Activated T-helper 1 cell treated with Interleukin-2 at 50 U/mL for 16 hours (primary cell): ENCODE measurements around the gene MAG.
"Not testable (repeated sequence)": the region's sequence is repeated elsewhere in the genome, so short reads cannot be mapped to it uniquely, and the experiment has no call there.

Experiments used
- DNase-seq: peaks from one replicate; pipeline ENCODE4 v3.0.0-alpha.2; 2020; ENCODE audit warnings: low read depth

MAG gene

GRCh38 chr19:35281303-35281702, 10.7 kb upstream of the MAG start:
- no peak for DNase-seq

DNA sequence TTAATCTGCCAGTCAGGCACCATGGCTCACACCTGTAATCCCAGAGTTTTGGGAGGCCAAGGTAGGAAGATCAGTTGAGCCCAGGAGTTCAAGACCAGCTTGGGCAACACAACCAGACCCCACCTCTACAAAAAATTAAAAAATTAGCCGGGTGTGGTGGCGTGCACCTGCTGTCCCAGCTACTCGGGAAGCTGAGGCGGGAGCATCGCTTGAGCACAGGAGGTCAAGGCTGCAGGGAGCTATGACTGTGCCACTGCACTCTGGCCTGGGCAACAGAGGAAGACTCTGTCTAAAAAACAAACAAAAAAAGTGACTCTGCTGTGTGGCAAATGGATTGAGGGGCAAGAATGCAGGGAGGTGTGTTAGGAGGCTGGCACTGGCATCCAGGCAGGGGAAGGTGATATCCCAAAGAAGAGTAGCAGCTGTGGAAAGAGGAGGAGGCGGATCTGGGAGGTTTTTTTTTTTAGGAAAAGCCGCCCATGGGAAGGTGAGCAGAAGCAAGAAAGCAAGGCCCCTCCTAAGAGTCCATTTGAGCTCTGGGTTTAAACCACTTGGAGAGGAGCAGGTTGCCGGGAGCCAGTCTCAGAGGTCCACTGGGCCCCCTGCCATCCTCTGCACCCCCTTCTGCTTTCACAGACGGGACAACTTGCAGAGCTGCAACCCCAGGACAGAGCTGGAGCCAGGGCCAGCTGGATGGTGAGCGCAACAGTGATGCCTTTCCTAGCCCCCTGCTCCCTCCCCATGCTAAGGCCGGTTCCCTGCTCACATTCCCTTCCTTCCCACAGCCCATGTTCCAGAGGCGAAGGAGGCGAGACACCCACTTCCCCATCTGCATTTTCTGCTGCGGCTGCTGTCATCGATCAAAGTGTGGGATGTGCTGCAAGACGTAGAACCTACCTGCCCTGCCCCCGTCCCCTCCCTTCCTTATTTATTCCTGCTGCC, 7.5 kb upstream of the MAG start:
- no peak for DNase-seq

DNA sequence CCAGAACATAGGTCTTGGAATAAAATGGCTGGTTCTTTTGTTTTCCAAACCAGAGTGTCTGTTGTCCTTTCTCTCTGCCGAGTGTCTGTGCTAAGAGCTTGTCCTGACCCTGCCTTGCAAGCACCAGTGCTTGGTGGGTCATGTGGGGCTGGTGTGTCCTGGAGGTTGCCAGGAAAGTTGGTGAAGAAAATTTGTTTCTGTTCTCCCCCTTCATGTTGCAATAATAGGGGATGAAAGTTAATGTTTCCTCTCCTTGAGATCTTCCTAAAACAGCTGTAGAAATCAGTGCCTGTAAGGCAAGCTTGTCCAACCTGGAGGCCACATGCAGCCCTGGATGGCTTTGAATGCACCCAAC, 6.9 kb upstream of the MAG start:
- DNase-seq, result no peak

- DNase-seq, result not testable (repeated sequence)
Measured at GRCh38 chr19:35285465-35285864, 6.5 kb upstream of the MAG start.

DNA sequence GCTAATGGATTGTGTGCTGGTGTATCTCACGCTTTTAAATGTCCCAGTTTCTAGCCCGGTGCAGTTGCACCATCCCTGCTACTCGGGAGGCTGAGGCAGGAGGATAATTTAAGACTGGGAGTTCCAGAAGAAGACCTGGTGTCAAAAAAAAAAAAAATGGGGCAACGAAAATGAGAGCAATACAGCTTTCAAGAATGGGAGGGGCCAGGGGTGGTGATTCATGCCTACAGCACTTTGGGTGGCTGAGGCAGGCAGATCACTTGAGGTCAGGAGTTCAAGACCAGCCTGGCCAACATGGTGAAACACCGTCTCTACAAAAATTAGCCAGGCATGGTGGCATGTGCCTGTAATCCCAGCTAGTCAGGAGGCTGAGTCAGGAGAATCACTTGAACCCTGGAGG, 5.9 kb upstream of the MAG start:
- not testable (repeated sequence) for DNase-seq

DNA sequence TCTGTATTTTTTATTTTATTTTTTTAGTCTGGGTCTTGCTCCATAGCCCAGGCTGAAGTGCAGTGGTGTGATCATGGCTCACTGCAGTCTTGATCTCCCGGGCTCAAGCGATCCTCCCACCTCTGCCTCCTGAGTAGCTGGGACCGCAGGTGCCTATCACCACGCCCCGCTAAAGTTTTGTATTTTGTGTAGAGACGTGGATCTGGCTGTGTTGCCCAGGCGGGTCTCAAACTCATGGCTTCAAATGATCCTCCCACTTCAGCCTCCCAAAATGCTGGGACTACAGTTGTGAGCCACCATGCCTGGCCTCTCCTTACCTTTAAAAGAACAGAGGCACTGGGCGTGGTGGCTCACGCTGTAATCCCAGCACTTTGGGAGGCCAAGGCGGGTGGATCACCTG, 4.2 kb upstream of the MAG start:
- no peak for DNase-seq

GRCh38 chr19:35288331-35288730, 3.6 kb upstream of the MAG start:
- no peak for DNase-seq

DNA sequence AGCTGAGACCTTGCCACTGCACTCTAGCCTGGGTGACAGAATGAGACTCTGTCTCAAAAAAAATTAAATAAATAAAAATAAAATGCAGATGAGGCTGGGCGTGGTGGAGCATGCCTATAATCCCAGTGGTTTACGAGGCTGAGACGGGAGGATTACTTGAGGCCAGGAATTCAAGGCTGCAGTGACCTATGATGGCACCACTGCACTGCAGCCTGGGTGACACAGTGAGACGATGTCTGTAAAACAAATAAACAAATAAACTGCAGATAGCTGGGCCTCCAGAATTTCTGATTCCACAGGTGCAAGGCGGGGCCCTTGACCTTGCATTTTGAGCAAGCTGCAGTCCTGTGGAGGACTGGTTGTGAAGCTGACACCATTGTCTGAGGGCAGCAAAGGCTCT, 3.1 kb upstream of the MAG start:
- DNase-seq, result no peak

DNA sequence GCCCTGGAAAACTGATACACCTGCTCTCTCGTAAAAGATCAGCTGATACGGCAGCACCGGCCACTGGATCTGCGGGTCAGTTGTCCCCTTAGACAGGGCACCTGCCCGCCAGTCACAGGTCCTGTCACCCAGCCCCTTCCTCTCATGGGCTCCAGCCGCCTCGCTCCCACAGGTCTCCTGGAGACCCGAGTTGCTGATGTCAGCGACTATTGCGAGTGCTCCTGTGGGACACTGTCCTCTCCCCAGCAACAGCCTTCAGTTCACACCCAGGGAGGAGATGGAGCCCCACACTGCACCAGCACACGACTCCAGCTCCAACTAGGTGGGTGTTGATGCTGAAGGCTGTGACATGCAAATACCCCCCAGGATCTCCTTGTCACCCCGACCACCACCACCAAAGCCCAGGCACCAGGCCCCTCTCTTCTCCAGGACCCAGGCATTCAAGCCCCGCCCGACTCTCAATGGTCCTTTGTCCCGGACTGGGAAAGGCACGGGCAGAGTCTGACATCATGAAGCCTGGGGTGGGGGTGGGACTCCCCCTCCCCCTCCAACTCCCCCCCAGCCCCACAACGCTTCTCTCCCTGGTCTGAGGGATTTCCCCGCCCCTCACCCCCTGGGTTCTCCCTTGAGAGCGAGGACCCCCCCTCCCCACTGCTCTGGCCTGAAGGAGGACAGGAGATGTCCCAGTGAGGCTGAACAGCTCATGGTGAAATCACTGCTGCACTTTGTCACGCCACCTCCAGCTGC, 1.4 kb upstream of the MAG start:
- DNase-seq, result no peak

GRCh38 chr19:35291259-35291658, 702 bp upstream of the MAG start:
- DNase-seq, result no peak

DNA sequence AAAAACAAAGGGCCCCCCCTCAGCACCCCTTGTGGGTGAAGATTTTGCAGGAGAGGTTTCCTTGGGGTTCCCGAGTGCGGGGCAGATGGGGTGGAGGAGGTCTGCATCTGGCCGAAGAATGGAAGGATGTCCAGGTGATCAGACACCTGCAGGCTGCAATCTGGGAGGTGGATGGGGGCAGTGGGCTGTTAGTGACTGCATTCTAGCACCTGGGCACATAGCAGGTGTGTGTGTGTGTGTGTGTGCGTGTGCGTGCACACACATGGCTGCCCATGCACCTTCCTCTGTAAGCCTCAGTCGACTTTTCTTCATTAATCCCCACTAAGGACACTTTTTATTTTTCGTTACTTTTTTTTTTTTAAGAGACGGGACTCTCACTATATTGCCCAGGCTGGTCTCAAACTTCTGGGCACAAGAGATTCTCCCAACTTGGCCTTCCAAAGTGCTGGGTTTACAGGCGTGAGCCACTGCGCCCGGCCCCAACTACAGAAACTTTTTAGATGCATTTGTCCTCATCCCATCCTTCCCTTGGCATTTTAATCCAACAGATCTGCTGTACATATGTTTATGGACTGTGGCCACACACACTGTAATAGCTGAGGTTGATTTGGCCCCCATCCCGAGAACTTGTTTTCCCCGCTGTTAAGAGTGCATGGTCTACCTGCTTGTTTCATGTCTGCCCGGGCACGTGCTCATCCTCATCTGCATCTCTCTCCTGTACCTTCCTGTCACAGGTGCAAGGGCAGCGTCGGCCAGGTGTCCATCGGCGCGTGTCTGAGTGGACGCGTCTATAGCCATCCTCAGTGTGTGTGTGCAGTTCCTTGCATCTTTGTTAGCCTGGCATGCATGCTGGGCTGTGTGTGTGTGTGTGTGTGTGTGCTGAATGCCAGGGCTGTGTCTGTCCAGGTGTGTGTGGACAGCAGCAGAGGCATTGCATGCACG, 731 bp downstream of the MAG start:
- no peak for DNase-seq

GRCh38 chr19:35293363-35293739, 1.4 kb downstream of the MAG start:
- no peak for DNase-seq

DNA sequence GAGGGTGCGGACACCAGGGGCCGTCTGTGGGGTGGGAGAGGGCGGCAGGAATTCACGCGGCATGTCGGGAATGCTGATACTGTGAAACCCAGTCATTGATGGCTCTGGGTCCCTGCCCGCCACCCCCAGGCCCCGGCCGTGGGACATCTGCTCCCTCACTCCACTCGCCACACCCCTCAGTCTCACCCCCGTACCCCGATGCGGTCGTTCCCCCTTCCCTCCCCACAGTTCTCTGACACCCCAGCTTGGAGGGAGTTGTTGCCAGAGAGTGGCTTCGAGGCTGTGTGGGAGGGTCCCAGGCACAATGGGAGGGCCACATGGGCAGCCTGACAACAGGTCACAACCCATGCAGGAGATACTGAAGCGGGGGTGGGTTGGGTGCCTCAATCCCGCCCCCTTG, 1.8 kb downstream of the MAG start:
- DNase-seq, result no peak

GRCh38 chr19:35294328-35294727, 2.4 kb downstream of the MAG start:
- no peak for DNase-seq

DNA sequence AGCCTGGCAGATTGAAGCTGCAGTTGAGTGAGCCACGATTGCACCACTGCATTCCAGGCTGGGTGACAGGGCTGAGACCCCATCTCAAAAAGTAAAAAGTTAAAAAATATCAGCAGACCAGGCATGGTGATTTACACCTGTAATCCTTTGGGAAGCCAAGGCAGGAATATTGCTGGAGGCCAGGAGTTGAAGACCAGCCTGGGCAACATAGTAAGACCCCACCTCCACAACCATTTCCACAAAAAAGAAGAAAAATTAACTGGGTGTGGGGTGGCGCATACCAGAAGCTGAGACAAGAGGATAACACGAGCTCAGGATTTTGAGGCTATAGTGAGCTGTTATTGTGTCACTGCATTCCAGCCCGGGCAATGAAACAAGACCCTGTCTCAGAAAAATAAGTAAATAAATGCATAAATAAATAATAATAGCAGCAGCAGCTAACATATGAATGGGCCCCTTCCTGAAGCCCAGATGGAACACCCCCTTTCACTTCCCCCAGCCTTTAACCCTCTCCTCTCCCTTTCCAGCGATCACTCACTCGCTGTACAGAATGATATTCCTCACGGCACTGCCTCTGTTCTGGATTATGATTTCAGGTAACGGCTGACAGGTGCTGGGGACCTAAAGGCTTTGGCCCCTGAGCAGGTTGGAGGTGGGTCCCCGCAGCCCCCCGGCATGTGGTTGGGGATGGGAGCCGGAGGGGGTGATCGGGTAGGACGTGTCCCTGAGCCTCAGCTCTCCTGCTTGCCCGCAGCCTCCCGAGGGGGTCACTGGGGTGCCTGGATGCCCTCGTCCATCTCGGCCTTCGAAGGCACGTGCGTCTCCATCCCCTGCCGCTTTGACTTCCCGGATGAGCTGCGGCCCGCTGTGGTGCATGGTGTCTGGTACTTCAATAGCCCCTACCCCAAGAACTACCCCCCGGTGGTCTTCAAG, 3.2 kb downstream of the MAG start:
- DNase-seq, result no peak

DNA sequence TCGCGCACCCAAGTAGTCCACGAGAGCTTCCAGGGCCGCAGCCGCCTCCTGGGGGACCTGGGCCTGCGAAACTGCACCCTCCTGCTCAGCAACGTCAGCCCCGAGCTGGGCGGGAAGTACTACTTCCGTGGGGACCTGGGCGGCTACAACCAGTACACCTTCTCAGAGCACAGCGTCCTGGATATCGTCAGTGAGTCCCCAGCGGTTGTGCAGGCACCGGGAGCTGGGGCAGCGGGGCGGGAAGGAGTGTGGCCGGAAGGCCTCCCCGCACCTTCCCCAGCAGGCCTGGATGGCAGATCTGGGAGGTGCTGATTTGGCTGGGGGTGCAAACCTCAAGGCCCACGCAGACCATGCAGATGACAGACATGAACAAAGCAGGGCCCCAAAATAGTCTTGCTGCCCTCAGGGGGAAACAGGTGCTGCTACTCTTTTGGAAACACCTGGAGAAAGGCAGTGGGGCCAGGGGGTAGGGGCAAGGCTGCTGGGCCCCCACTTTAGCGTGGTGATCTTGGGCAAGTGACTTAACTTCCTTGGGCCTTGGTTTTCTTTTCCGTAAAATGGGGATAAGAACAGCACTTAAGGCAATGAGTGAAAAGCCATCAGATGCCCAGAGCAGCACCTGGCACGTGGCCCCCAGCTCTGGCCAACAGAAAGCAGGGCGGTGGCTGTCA, 4.0 kb downstream of the MAG start:
- peak; percentile 17 for DNase-seq

GRCh38 chr19:35296644-35297514, 4.9 kb downstream of the MAG start:
- no peak for DNase-seq

GRCh38 chr19:35297515-35297848, 5.5 kb downstream of the MAG start:
- DNase-seq, result no peak

- DNase-seq, result no peak
Measured at GRCh38 chr19:35297922-35298321, 6.0 kb downstream of the MAG start.

GRCh38 chr19:35298561-35298972, 6.6 kb downstream of the MAG start:
- no peak for DNase-seq
